Endothelial cell of umbilical vein (primary cell): ENCODE results near the gene CC2D1A. TPM values are rescaled to one million over a fixed set of nuclear protein-coding genes. Genes with fewer than 3 reads are reported as not detected.

Experiments
- BruUV-seq: library from RNA; stranded (reverse); fragments of 400-500 nt; replicated peaks from 2 replicates; lab custom pipeline; 2021; lab: Mats Ljungman, UMichigan
- CTCF ChIA-PET: fragments of 300-600, 350-600 bp; sonication (Branson Sonifier 250); formaldehyde crosslinking; loops from one replicate; lab custom pipeline; 2021; ENCODE audit warnings: antibody characterized with exemption, inconsistent platforms; lab: Charles Lee
- POLR2A ChIA-PET: fragments of 300-600, 350-600 bp; sonication (Branson Sonifier 250); formaldehyde crosslinking; loops from one replicate; lab custom pipeline; 2021; ENCODE audit warnings: antibody characterized with exemption, inconsistent platforms; lab: Charles Lee
- DNase-seq: peaks from one replicate; pipeline ENCODE4 v3.0.0-alpha.2; 2011; ENCODE audit warnings: low read depth, low spot score
- FAIRE-seq: peaks from 2 replicates; lab custom pipeline; 2011; peaks lifted over from hg19 to GRCh38; lab: Jason Lieb, UNC
- H2AFZ ChIP-seq: 2 replicates; pipeline ENCODE4 v1.6.0; 2012; ENCODE audit warnings: low read depth, low read length, control low read depth, inconsistent platforms
- H3K27ac ChIP-seq: 2 replicates; pipeline ENCODE4 v1.5.1; 2011; ENCODE audit warnings: low read depth, mild to moderate bottlenecking, control low read depth, low read length, moderate library complexity; ENCODE audit not compliant: insufficient read depth
- H3K27me3 ChIP-seq, 2 experiments: 2 replicates each; pipeline versions ENCODE4 v1.6.0 to v1.6.1; 2011; ENCODE audit warnings: low read length in 2 of 2, mixed read lengths in 1 of 2; ENCODE audit not compliant: control insufficient read depth in 2 of 2, insufficient read depth in 2 of 2
- H3K36me3 ChIP-seq, 2 experiments: 2 replicates in 1 of 2; 3 replicates in 1 of 2; pipeline ENCODE4 v1.5.1; 2011; ENCODE audit warnings: low read length in 2 of 2, mild to moderate bottlenecking in 1 of 2, moderate library complexity in 1 of 2; ENCODE audit not compliant: control insufficient read depth in 2 of 2, insufficient read depth in 2 of 2; ENCODE audit errors: extremely low read depth in 1 of 2
- H3K4me1 ChIP-seq: 3 replicates; pipeline ENCODE4 v1.5.1; 2011; ENCODE audit warnings: mild to moderate bottlenecking, low read length; ENCODE audit not compliant: control insufficient read depth, insufficient read depth; ENCODE audit errors: extremely low read depth
- H3K4me2 ChIP-seq: 2 replicates; pipeline ENCODE4 v1.6.1; 2011; ENCODE audit warnings: low read length, control low read depth, mixed read lengths; ENCODE audit not compliant: insufficient read depth
- H3K4me3 ChIP-seq, 3 experiments: fragments of 200-600 bp in 1 of 3; sonication (generic), shearing (Covaris generic) in 1 of 3; replicated peaks in 1 of 3; 2 replicates each; pipeline ENCODE4 v1.5.1; 2011 to 2016; ENCODE audit warnings: control low read depth in 3 of 3, low read length in 3 of 3, mild to moderate bottlenecking in 2 of 3, inconsistent platforms in 1 of 3, low read depth in 1 of 3, moderate library complexity in 1 of 3; ENCODE audit not compliant: insufficient read depth in 1 of 3
- H3K79me2 ChIP-seq: 2 replicates; pipeline ENCODE4 v1.6.0; 2012; ENCODE audit warnings: low read length, inconsistent platforms; ENCODE audit not compliant: control insufficient read depth, insufficient read depth
- H3K9ac ChIP-seq: replicated peaks from 2 replicates; pipeline ENCODE3; 2011; ENCODE audit warnings: low read length, control low read depth; ENCODE audit not compliant: insufficient read depth; ENCODE audit errors: extremely low read depth
- H3K9me1 ChIP-seq: replicated peaks from 3 replicates; pipeline ENCODE4 v1.6.0; 2011; ENCODE audit warnings: mild to moderate bottlenecking, low read length; ENCODE audit not compliant: control insufficient read depth, insufficient read depth; ENCODE audit errors: extremely low read depth
- H3K9me3 ChIP-seq: replicated peaks from 2 replicates; pipeline ENCODE4 v1.5.1; 2012; ENCODE audit warnings: low read length, inconsistent platforms; ENCODE audit not compliant: control insufficient read depth, insufficient read depth
- H4K20me1 ChIP-seq: replicated peaks from 2 replicates; pipeline ENCODE3; 2011; ENCODE audit warnings: mild to moderate bottlenecking, low read length; ENCODE audit not compliant: control insufficient read depth, insufficient read depth; ENCODE audit errors: extremely low read depth
- CTCF ChIP-seq, 2 donors: IDR thresholded peaks; 1 replicate in 1 of 2; 2 replicates in 1 of 2; pipeline ENCODE4 v1.5.1; 2011; ENCODE audit warnings: low read length in 2 of 2, mild to moderate bottlenecking in 2 of 2, moderate library complexity in 2 of 2, control low read depth in 1 of 2, inconsistent platforms in 1 of 2, low read depth in 1 of 2; ENCODE audit not compliant: insufficient read depth in 1 of 2; ENCODE audit errors: extremely low read depth in 1 of 2
- EZH2 ChIP-seq: IDR thresholded peaks from 2 replicates; pipeline ENCODE4 v1.6.1; 2012; ENCODE audit warnings: borderline replicate concordance, low read depth, mild to moderate bottlenecking, moderate library complexity, low read length, inconsistent platforms; ENCODE audit not compliant: severe bottlenecking
- FOS ChIP-seq: IDR thresholded peaks from 2 replicates; pipeline ENCODE4 v1.6.1; 2011; ENCODE audit warnings: mild to moderate bottlenecking, low read length, moderate library complexity, borderline replicate concordance; ENCODE audit not compliant: insufficient read depth
- GATA2 ChIP-seq: IDR thresholded peaks from 2 replicates; pipeline ENCODE4 v1.7.0; 2011; ENCODE audit warnings: low read depth, mild to moderate bottlenecking, moderate library complexity, mixed read lengths, low read length; ENCODE audit not compliant: insufficient read length, insufficient read depth
- JUN ChIP-seq: IDR thresholded peaks from 2 replicates; pipeline ENCODE4 v1.6.1; 2011; ENCODE audit warnings: borderline replicate concordance, low read depth; ENCODE audit not compliant: insufficient read length, insufficient read depth
- MAX ChIP-seq: IDR thresholded peaks from 2 replicates; pipeline ENCODE4 v1.6.1; 2011; ENCODE audit not compliant: insufficient read depth, insufficient read length
- MYC ChIP-seq: IDR thresholded peaks from one replicate; pipeline ENCODE4 v1.6.1; 2011; ENCODE audit warnings: mild to moderate bottlenecking, low read depth, low read length
- POLR2A ChIP-seq: IDR thresholded peaks from 2 replicates; pipeline ENCODE4 v1.6.1; 2012; ENCODE audit warnings: low read depth, mild to moderate bottlenecking, control low read depth, low read length
- POLR2AphosphoS5 ChIP-seq: IDR thresholded peaks from 2 replicates; pipeline ENCODE4 v1.6.1; 2012; ENCODE audit warnings: low read depth, mild to moderate bottlenecking, control low read depth, low read length, moderate library complexity; ENCODE audit not compliant: insufficient read depth
- dilution Hi-C: fragments of 300-500 bp; cut with MboI; formaldehyde crosslinking; loops from one replicate; pipeline ENCODE4 v1.15.0; 2019; ENCODE audit warnings: low sequenced_read_pairs; ENCODE audit not compliant: extremely low pct_ligation_motif_present
- intact Hi-C: fragments of 100-400 bp; cut with micrococcal nuclease; formaldehyde crosslinking; loops from one replicate; pipeline ENCODE4 v1.10.0; 2022
- polyA plus RNA-seq, 4 experiments: library from polyadenylated mRNA; depleted of rRNA in 3 of 4; stranded (reverse) in 3 of 4; unstranded in 1 of 4; fragments of >200 nt; gene quantifications; 2 replicates each; pipeline versions ENCODE4 v1.2.1 to v1.2.3, GENCODE V29; 2011 to 2012; ENCODE audit warnings: missing spikeins in 1 of 4
- total RNA-seq: library from RNA; stranded (reverse); gene quantifications from 2 replicates; pipeline ENCODE4 v1.2.3, GENCODE V29; 2021

CC2D1A gene
- total and polyA plus RNA-seq, 2 donors (not counting 3 experiments of a cell fraction or from before 2014, with no cell fraction given): 13.6 to 33.7 TPM

GRCh38 chr19:13954185-13954584, 48.2 kb downstream of the CC2D1A start:
- H3K4me2 ChIP-seq: no peak overlapping the region
- BruUV-seq: no TSS peak

GRCh38 chr19:13955662-13956364, 49.8 kb downstream of the CC2D1A start:
- POLR2A ChIA-PET: no interaction called here
- no peak for TF ChIP-seq CTCF (IDR thresholded peaks at IDR 0.05; ENCODE audit: extremely low read depth in 1 of 2, insufficient read depth in 1 of 2, low read depth in 1 of 2, low read length in 2 of 2)
- no peak for TF ChIP-seq POLR2AphosphoS5
- TF ChIP-seq MAX: no peak
- no peak for TF ChIP-seq MYC
- TF ChIP-seq EZH2: no peak
- TF ChIP-seq GATA2: no peak
- TF ChIP-seq POLR2A: no peak
- no peak for TF ChIP-seq FOS
- TF ChIP-seq JUN: no peak
- no peak for DNase-seq
- no peak overlapping the region for H3K27ac ChIP-seq
- peaks cover 17 to 31% of the 10 kb centered on the region in 2 experiments for H3K36me3 ChIP-seq
- H3K9me1 ChIP-seq: no peaks in the 10 kb centered on the region
- intact Hi-C loops (no loop called here), dilution Hi-C loops (no loop called here)
- CTCF ChIA-PET: interaction anchor here (1.2 to 1.3 kb wide), 2 partner anchors 76 to 87 kb away, joined by 3 read pairs; partner anchors contain the start of gene IL27RA
- no peak overlapping the region for H3K9ac ChIP-seq
- H3K4me1 ChIP-seq: peaks cover 10% of the 10 kb centered on the region
- H3K4me2 ChIP-seq: no peak overlapping the region
- no peaks in the 10 kb centered on the region for H4K20me1 ChIP-seq
- no peaks in the 10 kb centered on the region for H3K9me3 ChIP-seq
- BruUV-seq: no TSS peak
- no peak for FAIRE-seq
- peaks cover 20% of the 10 kb centered on the region for H3K79me2 ChIP-seq
- no peak overlapping the region for H2AFZ ChIP-seq
- H3K4me3 ChIP-seq: no peak overlapping the region
- H3K27me3 ChIP-seq: no peaks in the 10 kb centered on the region

More at GRCh38 chr19:13954185-13954584, 48.2 kb downstream of the CC2D1A start:
- TF ChIP-seq POLR2A: no peak
- no peak for TF ChIP-seq EZH2
- TF ChIP-seq FOS: no peak
- TF ChIP-seq JUN: no peak
- TF ChIP-seq GATA2: no peak
- Histone ChIP-seq H3K27me3 (no peaks in the 10 kb centered on the region), H4K20me1 (no peaks in the 10 kb centered on the region), H3K4me1 (peaks cover 10% of the 10 kb centered on the region), H3K9me3 (no peaks in the 10 kb centered on the region), H3K79me2 (peaks cover 20% of the 10 kb centered on the region), H3K9me1 (no peaks in the 10 kb centered on the region), H3K27ac (no peak overlapping the region), H2AFZ (no peak overlapping the region), H3K4me3 (no peak overlapping the region), H3K36me3 (peaks cover 9 to 22% of the 10 kb centered on the region in 2 experiments), H3K9ac (no peak overlapping the region)
- FAIRE-seq (no peak), DNase-seq (no peak)
- ChIA-PET CTCF (interaction anchor here (1.0 to 3.4 kb wide), 3 partner anchors 24 to 105 kb away, joined by 3 to 7 read pairs (median 6); no protein-coding TSS in a partner anchor), POLR2A (interaction anchor here (0.7 kb wide), 1 partner anchor 23 kb away, joined by 8 read pairs; no protein-coding TSS in a partner anchor)
- intact Hi-C loops (no loop called here), dilution Hi-C loops (no loop called here)
